ENCODE results near the gene MGAT4A. TPM values are rescaled to one million over a fixed set of nuclear protein-coding genes. Genes with fewer than 3 reads are reported as not detected.

The MGAT4A gene
- total and polyA plus RNA-seq, 2 of the 8 experiments (the other 6 are each of a cell fraction or from before 2014, with no cell fraction given): 1.4 to 7.7 TPM

- no peak for TF ChIP-seq SP2 (IDR thresholded peaks at IDR 0.05; ENCODE audit: low read length)
- no peak for TF ChIP-seq POLR2AphosphoS5 (IDR thresholded peaks at IDR 0.05; ENCODE audit: low read depth, low read length)
- no peak for TF ChIP-seq SAP30 (IDR thresholded peaks at IDR 0.05; ENCODE audit: insufficient read depth, insufficient replicate concordance, low read length)
- no peak for TF ChIP-seq TBP (IDR thresholded peaks at IDR 0.05; ENCODE audit: low read depth, low read length)
- no peak for TF ChIP-seq TCF12 (IDR thresholded peaks at IDR 0.05; ENCODE audit: low read depth, low read length)
- no peak for TF ChIP-seq RNF2 (IDR thresholded peaks at IDR 0.05; ENCODE audit: borderline replicate concordance, low read depth, low read length, missing control alignments, poor library complexity, severe bottlenecking)
- TF ChIP-seq TAF7 (optimal IDR thresholded peaks at IDR 0.05; ENCODE audit: borderline replicate concordance, low read depth, low read length): no peak
- no peak for TF ChIP-seq KDM4A (IDR thresholded peaks at IDR 0.05; ENCODE audit: low read depth, low read length, severe bottlenecking)
- TF ChIP-seq BCL11A (IDR thresholded peaks at IDR 0.05; ENCODE audit: low read depth in 2 of 2, low read length in 2 of 2): no peak
- no peak for TF ChIP-seq GTF2F1 (IDR thresholded peaks at IDR 0.05; ENCODE audit: borderline replicate concordance, low read depth, low read length)
These were observed 93.4 kb downstream of the MGAT4A start (continued) for GRCh38 chr2:98637401-98638147.

All from H1 (cell line).